GM12892 (cell line): ENCODE results near the gene FAM9C.

Source experiments
- DNase-seq: peaks from one replicate; pipeline ENCODE4 v3.0.0; 2011; ENCODE audit not compliant: insufficient read length
- FAIRE-seq: peaks from 2 replicates; lab custom pipeline; 2011; peaks lifted over from hg19 to GRCh38; lab: Jason Lieb, UNC
- POLR2A ChIP-seq: IDR thresholded peaks from 2 replicates; pipeline ENCODE4 v1.6.1; 2011; ENCODE audit warnings: low read depth, low read length, control low read depth
- POLR2AphosphoS5 ChIP-seq: IDR thresholded peaks from 2 replicates; pipeline ENCODE4 v1.6.1; 2011; ENCODE audit warnings: low read depth, low read length, control low read depth
- TAF1 ChIP-seq: IDR thresholded peaks from 2 replicates; pipeline ENCODE4 v1.6.1; 2011; ENCODE audit warnings: low read depth, mild to moderate bottlenecking, control low read depth, low read length, borderline replicate concordance

Gene FAM9C

DNA sequence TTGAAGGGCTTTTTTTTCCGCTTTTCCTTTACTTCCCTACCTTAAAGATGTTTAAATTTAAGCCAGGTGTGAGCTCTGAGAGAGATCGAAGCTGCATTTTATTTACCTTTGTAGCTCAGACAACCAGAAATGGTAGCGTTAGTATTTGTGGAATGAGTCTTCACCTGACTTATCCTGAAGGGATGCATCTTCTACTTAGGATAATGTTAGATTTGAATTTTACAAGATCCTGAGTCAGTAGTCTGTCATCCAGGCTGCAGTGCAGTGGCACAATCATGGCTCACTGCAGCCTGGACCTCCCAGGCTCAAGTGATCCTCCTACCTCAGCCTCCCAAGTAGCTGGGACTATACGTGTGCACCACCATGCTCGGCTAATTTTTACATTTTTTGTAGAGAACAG, 43.3 kb downstream of the FAM9C start:
- TF ChIP-seq TAF1 (no peak), POLR2A (no peak), POLR2AphosphoS5 (no peak)
- peak; percentile 81 for FAIRE-seq
- no peak for DNase-seq

DNA sequence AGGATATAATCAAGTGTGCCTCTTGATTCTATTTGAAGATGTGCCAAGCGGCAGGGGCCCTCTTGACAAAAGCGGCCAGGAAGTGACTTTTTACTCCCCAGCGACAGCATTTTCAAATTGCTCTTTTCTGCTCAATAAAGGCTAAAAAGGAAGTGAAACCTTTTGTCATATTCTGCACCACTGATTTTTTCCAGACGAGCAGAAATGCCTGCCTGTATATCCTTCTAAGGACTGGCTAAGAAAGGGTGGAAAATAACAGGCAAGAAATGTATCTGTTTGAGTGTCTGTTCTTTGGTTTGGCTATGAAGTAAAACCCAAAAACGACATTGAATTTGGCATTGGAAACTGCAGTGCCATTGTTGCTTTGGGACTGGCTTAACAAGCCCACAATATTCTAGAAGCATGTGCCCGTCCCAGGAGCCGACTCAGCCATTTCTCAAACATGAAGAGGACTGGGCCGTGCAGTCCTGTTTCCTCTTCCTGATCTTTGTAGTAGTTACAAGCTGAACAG, 44.1 kb downstream of the FAM9C start:
- FAIRE-seq (peak; percentile 97), DNase-seq (no peak)
- TF ChIP-seq POLR2A, result no peak; the same call in 1 of the 2 replicates
- no peak for TF ChIP-seq TAF1
- TF ChIP-seq POLR2AphosphoS5, result no peak

DNA sequence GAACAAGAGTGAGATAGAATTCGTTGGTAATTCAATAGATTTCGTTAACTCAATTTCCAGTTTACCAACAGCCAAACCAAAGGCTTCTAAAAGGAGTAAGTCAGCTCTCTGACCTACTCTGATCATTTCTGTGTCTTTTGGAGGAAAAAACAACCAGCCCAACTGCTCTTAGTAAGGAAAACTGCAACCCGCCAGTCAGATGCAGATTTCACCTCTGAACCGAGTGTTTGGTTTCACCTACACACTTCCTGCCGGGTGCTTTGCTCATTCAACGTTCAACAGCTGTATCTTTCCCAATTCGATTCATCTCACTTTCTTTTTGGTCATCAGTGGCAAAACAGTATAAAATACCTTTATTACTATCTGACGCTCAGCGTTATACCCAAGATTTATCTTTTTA, 45.0 kb downstream of the FAM9C start:
- TF ChIP-seq TAF1 (peak; percentile 73), POLR2AphosphoS5 (peak; percentile 75), POLR2A (peak; percentile 69)
- DNase-seq, result no peak
- FAIRE-seq, result peak; percentile 99

DNA sequence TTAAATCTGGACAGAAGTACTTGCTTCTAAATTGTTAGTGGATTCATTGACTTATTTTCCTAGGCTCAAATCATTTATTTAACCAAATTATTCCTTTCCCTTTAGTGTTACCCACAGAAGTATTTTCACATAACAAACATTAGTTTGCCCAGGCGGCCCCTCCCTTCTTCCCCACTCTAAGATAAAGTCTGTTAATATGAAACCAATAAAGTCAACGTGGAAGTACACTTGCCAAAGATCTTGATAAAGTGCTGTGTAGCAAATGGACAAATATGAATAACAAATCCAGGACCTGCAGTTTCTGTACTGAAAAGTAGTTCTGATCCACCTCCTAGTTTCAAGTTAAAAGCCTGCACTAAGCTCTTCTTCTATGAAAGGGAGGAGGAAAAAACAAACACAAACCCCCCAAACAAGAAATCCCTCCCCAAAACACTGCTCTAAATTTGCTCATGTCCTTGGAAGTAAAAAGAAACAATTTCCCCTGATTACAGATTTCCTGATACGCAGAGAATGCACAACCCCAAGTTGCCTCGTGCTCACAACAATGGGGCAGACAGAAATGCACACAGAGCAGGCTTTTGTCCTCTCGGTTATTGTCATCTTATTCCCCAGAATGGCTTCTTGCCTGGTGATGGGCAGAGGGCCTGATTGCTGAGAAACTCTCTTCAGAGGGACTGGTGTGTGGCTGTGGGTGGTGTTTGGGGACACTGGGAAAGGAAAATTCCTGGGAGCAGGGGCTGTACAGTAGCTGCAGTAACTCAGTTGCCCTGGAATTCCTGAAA, 46.3 kb downstream of the FAM9C start:
- no peak for TF ChIP-seq POLR2AphosphoS5
- TF ChIP-seq POLR2A, result peak; percentile 50; the same call in 1 of the 2 replicates
- no peak for TF ChIP-seq TAF1
- DNase-seq (no peak), FAIRE-seq (no peak)

DNA sequence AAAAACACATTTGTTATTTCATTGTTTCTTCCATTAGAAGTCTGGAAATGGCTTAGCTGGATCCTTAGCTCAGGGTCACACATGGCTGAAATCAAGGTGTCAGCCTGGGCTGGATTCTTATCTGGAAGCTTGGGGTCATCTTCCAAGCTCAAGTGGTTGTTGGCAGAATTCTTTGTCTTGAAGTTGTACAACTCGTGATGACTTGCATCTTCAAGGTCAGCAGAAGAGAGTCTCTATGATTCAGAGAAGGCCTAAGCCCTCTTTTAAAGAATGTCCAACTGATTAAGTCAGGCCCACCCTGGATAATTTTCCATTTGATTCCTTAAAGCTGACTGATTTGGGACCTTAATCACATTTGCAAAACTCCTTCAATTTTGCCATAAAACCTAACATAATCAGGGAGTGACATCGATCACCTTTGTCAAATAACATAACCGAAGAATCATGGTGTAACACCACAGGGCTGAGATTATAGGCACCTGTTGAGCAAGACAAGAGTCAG, 47.4 kb downstream of the FAM9C start:
- no peak for TF ChIP-seq TAF1
- TF ChIP-seq POLR2AphosphoS5, result no peak
- no peak for TF ChIP-seq POLR2A
- DNase-seq (no peak), FAIRE-seq (no peak)

DNA sequence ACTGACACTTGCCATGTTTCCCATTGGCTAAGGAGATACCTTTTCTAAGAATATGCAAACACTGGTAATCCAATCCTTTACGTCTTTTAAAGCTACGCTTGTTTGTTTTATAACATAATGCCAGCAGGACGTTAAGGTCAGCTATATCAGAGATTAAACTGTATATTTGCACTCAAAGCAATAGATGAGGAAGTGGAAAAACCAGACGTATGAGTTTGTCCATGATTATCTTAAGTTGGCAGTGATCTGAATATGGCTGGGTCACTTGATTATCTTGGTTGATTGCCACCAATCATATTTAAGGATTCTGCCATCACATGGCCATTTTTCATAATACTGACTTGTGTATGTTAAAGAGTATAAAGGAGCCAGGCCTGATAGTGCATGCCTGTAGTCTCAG, 50.1 kb downstream of the FAM9C start:
- no peak for TF ChIP-seq POLR2AphosphoS5
- TF ChIP-seq TAF1, result no peak
- no peak for TF ChIP-seq POLR2A
- DNase-seq, result no peak
- FAIRE-seq, result peak; percentile 46

DNA sequence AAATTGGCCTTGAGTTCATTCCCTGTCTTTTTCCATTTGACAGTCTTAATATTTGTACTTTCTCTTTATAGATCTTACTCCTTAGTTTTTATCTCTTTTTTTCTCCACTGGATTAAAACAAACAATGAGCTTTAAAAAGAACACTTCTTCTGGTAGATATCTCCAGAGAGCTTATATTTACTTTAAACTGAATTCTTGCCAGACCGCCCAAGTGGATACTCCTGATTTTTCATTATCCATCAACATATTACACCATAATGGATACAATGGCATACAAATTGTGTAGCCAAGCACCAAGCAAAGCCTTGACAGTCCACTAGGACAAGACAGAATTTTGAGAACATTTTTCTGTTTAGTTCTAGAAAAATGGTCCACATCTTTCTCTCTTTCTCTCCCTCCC, 50.6 kb downstream of the FAM9C start:
- DNase-seq (no peak), FAIRE-seq (no peak)
- TF ChIP-seq POLR2AphosphoS5 (no peak), TAF1 (no peak), POLR2A (no peak)

DNA sequence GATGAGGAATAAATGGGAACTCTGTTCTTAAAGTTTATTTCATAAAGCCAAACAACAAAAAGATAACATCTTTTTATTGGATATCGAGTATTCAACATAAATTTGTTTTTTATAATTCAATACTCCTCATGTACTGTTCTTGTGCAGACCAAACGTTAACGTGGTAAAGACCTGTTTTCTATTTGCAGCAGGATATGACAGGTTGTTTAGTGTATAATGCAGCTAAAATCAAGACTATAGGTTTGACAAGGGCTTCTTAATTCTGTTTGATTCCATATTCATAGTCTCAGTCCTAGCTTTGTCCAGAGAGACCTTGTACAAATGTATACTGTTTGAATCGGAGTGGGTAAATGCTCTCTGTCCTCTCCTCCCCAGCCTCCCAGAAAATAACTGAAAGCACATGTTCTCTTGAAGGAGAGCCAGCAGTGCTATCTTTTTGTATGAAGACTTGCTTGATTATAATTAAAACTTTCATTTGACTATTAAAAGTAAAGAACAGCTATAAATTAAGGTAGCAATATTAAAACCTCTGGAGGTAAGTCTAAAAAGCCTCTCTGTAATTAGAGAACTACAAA, 51.8 kb downstream of the FAM9C start:
- DNase-seq (no peak), FAIRE-seq (peak; percentile 30)
- no peak for TF ChIP-seq POLR2AphosphoS5
- no peak for TF ChIP-seq POLR2A
- no peak for TF ChIP-seq TAF1

DNA sequence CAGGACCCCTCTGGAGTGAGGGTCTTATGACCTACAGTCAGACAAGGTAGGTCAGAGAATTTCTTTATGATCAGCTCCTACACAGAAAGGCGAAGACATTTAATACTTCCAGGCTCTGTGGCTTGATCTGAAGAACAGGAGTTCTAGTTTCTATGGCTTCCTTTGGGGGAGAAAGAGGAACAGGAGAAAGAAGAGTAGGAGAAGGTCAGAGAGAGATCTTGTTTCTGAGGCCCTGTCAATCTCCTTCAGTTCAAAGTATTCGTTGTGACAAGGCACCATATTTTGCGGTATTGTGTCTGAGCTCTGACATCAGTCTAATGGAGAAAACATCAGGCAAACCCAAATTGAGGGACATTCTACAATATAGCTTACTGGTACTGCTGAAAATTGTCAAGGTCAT, 52.8 kb downstream of the FAM9C start:
- TF ChIP-seq POLR2AphosphoS5 (no peak), POLR2A (no peak), TAF1 (no peak)
- FAIRE-seq, result peak; percentile 67

DNA sequence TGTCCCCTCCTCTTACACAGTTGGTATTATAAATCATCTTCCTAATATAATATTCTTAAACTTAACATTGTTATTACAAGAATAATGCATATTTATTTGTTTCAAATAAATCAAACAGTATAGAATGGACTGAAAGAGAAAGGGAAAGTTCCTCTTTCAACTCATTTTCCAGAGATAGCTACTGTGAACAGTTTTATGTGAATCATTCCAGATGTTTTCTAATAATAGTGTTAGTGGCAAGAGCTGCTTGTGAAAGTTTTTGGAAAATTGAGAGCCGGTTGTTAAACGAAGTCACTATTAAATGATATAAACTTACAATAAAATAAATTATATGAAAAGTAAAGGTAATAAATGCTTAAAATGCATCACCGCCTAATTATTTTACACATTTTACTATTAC, 55.0 kb downstream of the FAM9C start:
- no peak for FAIRE-seq
- TF ChIP-seq TAF1, result no peak
- no peak for TF ChIP-seq POLR2A
- TF ChIP-seq POLR2AphosphoS5, result no peak
- DNase-seq, result no peak

More for the DNA sequence above, 52.8 kb downstream of the FAM9C start:
- DNase-seq, result no peak

DNA sequence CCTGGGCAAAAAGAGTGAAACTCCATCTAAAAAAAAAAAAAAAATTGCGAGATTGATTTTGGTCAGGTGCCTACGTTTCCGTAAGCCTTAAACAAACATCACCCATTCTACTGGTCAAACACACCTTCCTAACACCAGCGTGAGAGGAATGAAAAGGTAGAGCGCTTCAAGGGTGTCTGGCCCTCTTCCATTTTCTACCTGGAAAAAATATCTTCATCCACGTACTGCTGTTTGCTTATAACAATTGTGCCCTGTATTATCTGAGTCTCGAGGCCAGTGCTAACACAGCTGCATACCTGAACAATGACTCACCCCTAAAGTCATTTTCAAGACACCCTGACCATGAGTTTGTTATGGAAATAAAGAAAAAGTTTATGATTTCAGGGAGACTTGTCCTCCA, 55.6 kb downstream of the FAM9C start:
- TF ChIP-seq POLR2AphosphoS5 (no peak), TAF1 (no peak), POLR2A (no peak)
- no peak for DNase-seq
- peak; percentile 77 for FAIRE-seq
